ENCODE data around the gene HSPBP1. TPM values are rescaled to one million over a fixed set of nuclear protein-coding genes. Genes with fewer than 3 reads are reported as not detected.
"Not testable (repeated sequence)": the region's sequence is repeated elsewhere in the genome, so short reads cannot be mapped to it uniquely, and the experiment has no call there.

The HSPBP1 gene
- 10 to 100 TPM; 16.8 to 27.6 (median 24.7) TPM for total RNA-seq
- total RNA-seq (2013): 12.1 TPM
- total RNA-seq: 11.4 to 81.5 (median 24.1) reads per million in 29 experiments

DNA sequence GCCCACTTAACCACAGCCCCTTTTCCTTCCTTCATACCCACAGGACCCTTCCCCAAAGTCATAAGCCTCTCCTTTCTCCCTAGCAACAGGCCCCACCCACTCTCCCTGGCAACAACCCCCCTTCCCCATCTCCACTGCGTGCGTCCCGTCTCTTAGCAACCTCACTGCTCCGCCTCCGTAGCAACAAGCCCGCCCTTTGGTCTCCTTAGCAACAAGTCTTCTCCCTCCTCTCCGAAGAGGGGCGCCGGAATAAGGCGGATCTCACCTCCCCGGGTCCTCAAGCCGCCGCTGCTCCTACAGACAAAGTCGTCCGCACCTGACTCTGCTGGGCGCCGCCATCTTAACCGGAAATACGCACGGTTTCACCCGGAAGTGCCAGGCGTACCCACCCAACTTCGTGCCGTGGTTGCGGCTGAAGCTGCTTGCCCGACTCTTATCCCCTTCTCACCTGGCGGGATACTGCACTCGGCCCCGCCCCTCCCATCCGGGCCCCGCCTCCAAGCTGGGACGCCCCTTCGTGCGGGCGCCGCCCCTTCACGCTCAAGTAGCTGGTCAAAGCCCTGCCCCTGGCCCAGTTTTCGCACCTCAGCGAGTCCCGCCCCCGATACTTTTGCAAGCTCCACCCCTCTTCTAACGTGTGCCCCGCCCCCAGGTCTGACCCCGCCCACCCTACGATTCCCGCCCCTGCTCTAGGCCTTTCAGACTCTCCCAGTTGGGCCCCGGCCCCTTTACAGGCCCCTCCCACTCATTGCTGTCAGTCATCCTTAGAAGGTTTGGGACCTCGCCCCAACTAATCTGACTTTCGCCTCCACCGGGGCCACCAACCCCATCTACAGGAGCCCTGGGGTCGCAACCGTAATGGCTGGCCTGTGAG is at the start of gene HSPBP1:
Gene HSPBP1 (minus strand): TSS at position 341 of the 874 bp plus-strand sequence. CDS start 502 bp downstream, outside the sequence.
- Histone ChIP-seq H3K27ac (ENCODE audit: low read length) (peak within 1 kb of the TSS; percentile 90), H3K27me3 (replicated peaks in 1 of 2; ENCODE audit: control insufficient read depth in 2 of 2, extremely low read depth in 1 of 2, insufficient read depth in 2 of 2, low read length in 1 of 2) (no peaks in the 10 kb centered on the region), H3K4me1 (ENCODE audit: control insufficient read depth in 1 of 2, extremely low read depth in 1 of 2, insufficient read depth in 2 of 2, low read length in 2 of 2) (peaks cover 9 to 67% of the 10 kb centered on the region in 2 experiments), H3K4me3 (ENCODE audit: control insufficient read depth in 1 of 2, extremely low read depth in 1 of 2, low read length in 1 of 2) (peak within 1 kb of the TSS; percentile 84 to 96), H3K9me3 (no peaks in the 10 kb centered on the region), H3K36me3 (ENCODE audit: control insufficient read depth in 2 of 2, extremely low read depth in 1 of 2, insufficient read depth in 1 of 2, low read length in 1 of 2) (peaks cover 7 to 16% of the 10 kb centered on the region in 2 donors)
- Mint-ChIP-seq H3K27me3 (no peaks in the 10 kb centered on the region), H3K27ac (peak within 1 kb of the TSS; percentile 96 to 97), H3K36me3 (peaks cover 17% of the 10 kb centered on the region), H3K4me3 (peak within 1 kb of the TSS; percentile 94 to 99 (median 98)), H3K4me1 (peaks cover 25 to 52% (median 34%) of the 10 kb centered on the region in 3 donors), H3K9me3 (no peaks in the 10 kb centered on the region)
- DNase-seq: peak; percentile 89 to 98 (median 93)
- ATAC-seq (replicated peaks in 1 of 4): peak; percentile 89 to 92 (median 91)
- ChIA-PET CTCF (interaction anchor here (0.6 to 1.2 kb wide), 6 partner anchors 21 to 224 kb away, joined by 3 to 9 read pairs (median 4); partner anchors contain the start of gene PPP6R1 (in 1 of the 2)), POLR2A (interaction anchor here in 1 of 2 donors (0.6 to 1.2 kb wide), 6 partner anchors 21 to 320 kb away, joined by 4 to 9 read pairs (median 6); partner anchors contain the start of genes FIZ1, KMT5C and PPP6R1)
- WGBS (ENCODE audit: insufficient coverage): 3% methylated on average over 46 of the region's 52 CpGs

- H3K9me3 ChIP-seq; H3K4me3 ChIP-seq (ENCODE audit: control insufficient read depth in 1 of 2, extremely low read depth in 1 of 2, low read length in 1 of 2); H3K4me1 Mint-ChIP-seq; H3K9me3 Mint-ChIP-seq; CTCF ChIA-PET; H3K4me1 ChIP-seq (ENCODE audit: control insufficient read depth in 1 of 2, extremely low read depth in 1 of 2, insufficient read depth in 2 of 2, low read length in 2 of 2); H3K36me3 Mint-ChIP-seq; H3K4me3 Mint-ChIP-seq; H3K27ac Mint-ChIP-seq; ATAC-seq (replicated peaks in 1 of 4); H3K27ac ChIP-seq (ENCODE audit: low read length); POLR2A ChIA-PET; H3K36me3 ChIP-seq (ENCODE audit: control insufficient read depth in 2 of 2, extremely low read depth in 1 of 2, insufficient read depth in 1 of 2, low read length in 1 of 2): not testable (repeated sequence)
- H3K27me3 Mint-ChIP-seq: peaks cover 0 to 18% of the 10 kb centered on the region in 2 donors
- peak in 1 of 35 experiments; percentile 29 for DNase-seq
- WGBS (ENCODE audit: insufficient coverage): no CpG with 5 or more reads among the region's 4 CpGs
- peaks cover 0 to 31% of the 10 kb centered on the region in 2 experiments for H3K27me3 ChIP-seq (replicated peaks in 1 of 2; ENCODE audit: control insufficient read depth in 2 of 2, extremely low read depth in 1 of 2, insufficient read depth in 2 of 2, low read length in 1 of 2)
Measured at GRCh38 chr19:55328774-55329318, 48.9 kb upstream of the HSPBP1 start.

DNA sequence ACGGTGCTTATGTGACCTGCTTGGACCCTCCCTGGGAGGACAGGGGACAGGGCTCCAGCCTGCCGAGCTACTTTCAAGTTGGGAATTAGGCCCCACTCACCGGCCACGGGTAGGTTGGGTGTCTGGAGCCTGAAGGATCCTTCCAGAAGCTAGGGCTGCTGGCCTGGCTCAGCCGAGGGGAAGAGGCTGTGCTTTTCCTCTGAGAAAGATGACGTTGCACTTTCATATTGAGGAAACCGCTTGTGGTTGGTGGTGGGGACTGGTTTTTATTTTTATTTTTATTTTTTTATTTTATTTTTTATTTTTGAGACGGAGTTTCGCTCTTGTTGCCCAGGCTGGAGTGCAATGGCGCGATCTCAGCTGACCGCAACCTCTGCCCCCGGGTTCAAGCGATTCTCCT is 45.3 kb upstream of the HSPBP1 start, which contains the start of gene TMEM150B:
Gene TMEM150B (minus strand): TSS at position 170 of the 400 bp plus-strand sequence. CDS start 4,305 bp downstream, outside the sequence.
- POLR2A ChIA-PET: interaction anchor here in 1 of 2 donors (0.7 kb wide), 1 partner anchor 48 kb away, joined by 4 read pairs; no protein-coding TSS in a partner anchor
- Histone ChIP-seq H3K4me1 (ENCODE audit: control insufficient read depth in 1 of 2, extremely low read depth in 1 of 2, insufficient read depth in 2 of 2, low read length in 2 of 2) (no peaks in the 10 kb centered on the region), H3K4me3 (ENCODE audit: control insufficient read depth in 1 of 2, extremely low read depth in 1 of 2, low read length in 1 of 2) (no peak within 1 kb of the TSS), H3K9me3 (no peaks in the 10 kb centered on the region), H3K36me3 (ENCODE audit: control insufficient read depth in 2 of 2, extremely low read depth in 1 of 2, insufficient read depth in 1 of 2, low read length in 1 of 2) (no peaks in the 10 kb centered on the region), H3K27ac (ENCODE audit: low read length) (no peak within 1 kb of the TSS), H3K27me3 (replicated peaks in 1 of 2; ENCODE audit: control insufficient read depth in 2 of 2, extremely low read depth in 1 of 2, insufficient read depth in 2 of 2, low read length in 1 of 2) (peaks cover 0 to 33% of the 10 kb centered on the region in 2 experiments)
- no peak for DNase-seq
- no peak within 1 kb of the TSS for H3K4me3 Mint-ChIP-seq
- peaks cover 5 to 23% of the 10 kb centered on the region in 2 donors for H3K27me3 Mint-ChIP-seq
- CTCF ChIA-PET: no interaction called here
- 18% methylated on average over 4 of the region's 14 CpGs for WGBS (ENCODE audit: insufficient coverage)
- no peaks in the 10 kb centered on the region for H3K36me3 Mint-ChIP-seq
- ATAC-seq (replicated peaks in 1 of 4): no peak
- no peaks in the 10 kb centered on the region for H3K4me1 Mint-ChIP-seq
- no peak within 1 kb of the TSS for H3K27ac Mint-ChIP-seq
- no peaks in the 10 kb centered on the region for H3K9me3 Mint-ChIP-seq

DNA sequence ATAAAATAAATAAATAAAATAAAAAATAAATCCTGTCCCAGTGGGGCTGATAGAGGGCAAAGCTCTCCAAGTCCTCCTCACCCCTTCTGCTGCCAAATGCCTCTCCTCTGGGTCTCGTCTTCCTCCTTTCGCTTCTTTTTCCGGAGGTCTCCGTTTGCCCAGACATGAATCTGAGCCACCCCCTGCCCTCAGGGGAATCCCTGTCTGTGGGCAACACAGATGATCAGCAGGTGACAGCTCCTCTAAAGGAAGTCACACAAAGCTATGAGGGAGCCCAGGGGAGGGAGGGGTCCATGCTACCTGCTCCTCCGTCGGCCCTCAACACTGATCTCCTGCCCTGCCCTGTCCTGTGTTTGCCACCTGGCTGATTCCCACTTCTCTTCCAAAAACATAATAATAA is 44.8 kb upstream of the HSPBP1 start:
- Histone ChIP-seq H3K36me3 (ENCODE audit: control insufficient read depth in 2 of 2, extremely low read depth in 1 of 2, insufficient read depth in 1 of 2, low read length in 1 of 2) (no peaks in the 10 kb centered on the region), H3K4me3 (ENCODE audit: control insufficient read depth in 1 of 2, extremely low read depth in 1 of 2, low read length in 1 of 2) (no peak overlapping the region), H3K27me3 (replicated peaks in 1 of 2; ENCODE audit: control insufficient read depth in 2 of 2, extremely low read depth in 1 of 2, insufficient read depth in 2 of 2, low read length in 1 of 2) (peaks cover 0 to 36% of the 10 kb centered on the region in 2 experiments), H3K27ac (ENCODE audit: low read length) (no peak overlapping the region), H3K9me3 (no peaks in the 10 kb centered on the region), H3K4me1 (ENCODE audit: control insufficient read depth in 1 of 2, extremely low read depth in 1 of 2, insufficient read depth in 2 of 2, low read length in 2 of 2) (no peaks in the 10 kb centered on the region)
- ChIA-PET POLR2A (no interaction called here), CTCF (no interaction called here)
- WGBS (ENCODE audit: insufficient coverage): 86% methylated on average over 2 of the region's 6 CpGs
- Mint-ChIP-seq H3K9me3 (no peaks in the 10 kb centered on the region), H3K36me3 (no peaks in the 10 kb centered on the region), H3K27me3 (peaks cover 5 to 23% of the 10 kb centered on the region in 2 donors), H3K27ac (no peak overlapping the region), H3K4me3 (no peak overlapping the region), H3K4me1 (no peaks in the 10 kb centered on the region)
- DNase-seq (no peak), ATAC-seq (replicated peaks in 1 of 4) (no peak)

DNA sequence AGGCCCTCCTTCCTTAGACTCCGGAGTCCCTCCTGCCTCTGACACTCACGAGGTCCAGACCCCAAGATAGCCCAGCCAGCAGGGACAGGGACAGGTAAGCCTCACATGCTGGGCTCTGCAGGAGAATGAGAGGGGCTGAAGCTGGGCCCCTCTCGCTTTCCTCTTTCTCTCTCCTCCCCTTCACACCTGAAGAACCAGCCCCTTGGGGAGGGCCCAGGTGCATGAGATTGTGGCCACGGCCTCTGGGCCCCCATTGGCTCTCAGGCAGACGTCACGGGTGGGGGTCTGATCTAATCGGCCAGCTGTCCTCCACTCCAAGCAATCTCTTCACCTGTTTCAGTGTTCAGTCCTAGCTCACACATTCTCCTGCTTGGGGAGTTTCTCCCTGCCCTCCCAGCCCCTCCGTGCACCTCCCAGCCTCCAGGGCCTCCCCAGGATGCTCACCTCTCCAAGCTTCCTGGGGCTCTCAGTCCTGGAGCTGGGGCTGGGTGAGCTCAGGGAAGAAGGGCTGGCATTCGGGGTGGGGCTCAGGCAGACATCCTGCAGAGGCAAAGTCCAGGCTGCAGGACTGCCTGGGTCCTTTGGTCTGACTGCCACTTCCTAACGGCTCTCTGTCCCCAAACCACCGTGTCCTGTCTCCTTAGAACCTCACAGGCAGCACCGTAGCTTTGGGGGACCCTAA is 42.4 kb upstream of the HSPBP1 start:
- H3K4me1 Mint-ChIP-seq: no peaks in the 10 kb centered on the region
- H3K36me3 Mint-ChIP-seq: no peaks in the 10 kb centered on the region
- ChIA-PET POLR2A (no interaction called here), CTCF (no interaction called here)
- WGBS (ENCODE audit: insufficient coverage): 65% methylated on average over 10 of the region's 12 CpGs
- H3K4me3 Mint-ChIP-seq: no peak overlapping the region
- Histone ChIP-seq H3K4me1 (ENCODE audit: control insufficient read depth in 1 of 2, extremely low read depth in 1 of 2, insufficient read depth in 2 of 2, low read length in 2 of 2) (no peaks in the 10 kb centered on the region), H3K27ac (ENCODE audit: low read length) (no peak overlapping the region), H3K9me3 (no peaks in the 10 kb centered on the region), H3K4me3 (ENCODE audit: control insufficient read depth in 1 of 2, extremely low read depth in 1 of 2, low read length in 1 of 2) (no peak overlapping the region), H3K27me3 (replicated peaks in 1 of 2; ENCODE audit: control insufficient read depth in 2 of 2, extremely low read depth in 1 of 2, insufficient read depth in 2 of 2, low read length in 1 of 2) (peaks cover 0 to 33% of the 10 kb centered on the region in 2 experiments), H3K36me3 (ENCODE audit: control insufficient read depth in 2 of 2, extremely low read depth in 1 of 2, insufficient read depth in 1 of 2, low read length in 1 of 2) (no peaks in the 10 kb centered on the region)
- DNase-seq (no peak), ATAC-seq (replicated peaks in 1 of 4) (no peak)
- H3K27ac Mint-ChIP-seq: no peak overlapping the region
- H3K9me3 Mint-ChIP-seq: no peaks in the 10 kb centered on the region
- peaks cover 5 to 19% of the 10 kb centered on the region in 2 donors for H3K27me3 Mint-ChIP-seq
